Retinal pigment epithelial cell (primary cell): ENCODE data around the gene MBTD1.
"Not testable (repeated sequence)": the region's sequence is repeated elsewhere in the genome, so short reads cannot be mapped to it uniquely, and the experiment has no call there.

Experiments used
- DNase-seq: peaks from one replicate; pipeline ENCODE4 v3.0.0-alpha.2; 2010; ENCODE audit warnings: low read depth
- H3K4me3 ChIP-seq: 2 replicates; pipeline ENCODE4 v1.5.1; 2011; ENCODE audit warnings: mild to moderate bottlenecking, low read length, control low read depth, moderate library complexity
- CTCF ChIP-seq: conservative IDR thresholded peaks from 2 replicates; pipeline ENCODE4 v1.5.1; 2011; ENCODE audit warnings: low read depth, low read length, control low read depth, inconsistent platforms

The MBTD1 gene

GRCh38 chr17:51231999-51232398 lies 27.9 kb downstream of the MBTD1 start:
- DNase-seq = no peak
- TF ChIP-seq CTCF = no peak
- H3K4me3 ChIP-seq = no peak overlapping the region

GRCh38 chr17:51230306-51230705 lies 29.5 kb downstream of the MBTD1 start:
- no peak for TF ChIP-seq CTCF
- no peak overlapping the region for H3K4me3 ChIP-seq
- no peak for DNase-seq

DNA sequence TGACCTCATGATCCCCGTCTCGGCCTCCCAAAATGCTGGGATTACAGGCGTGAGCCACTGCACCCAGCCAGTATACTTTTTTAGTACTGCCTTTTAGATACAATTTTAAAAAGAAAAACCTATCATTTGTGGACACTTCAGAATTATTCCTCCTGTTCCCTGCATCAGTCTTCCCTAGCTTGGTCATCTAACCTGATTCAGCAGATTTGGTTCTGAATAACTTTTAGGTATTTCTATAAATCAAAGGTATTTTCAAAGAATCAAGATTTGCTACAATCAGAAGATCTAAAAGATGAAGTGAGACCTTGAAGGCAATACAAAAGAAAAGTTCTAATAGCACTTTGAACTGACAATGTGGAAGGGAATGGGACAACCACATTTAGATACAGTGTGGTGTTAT lies 30.0 kb downstream of the MBTD1 start:
- no peak for TF ChIP-seq CTCF

DNA sequence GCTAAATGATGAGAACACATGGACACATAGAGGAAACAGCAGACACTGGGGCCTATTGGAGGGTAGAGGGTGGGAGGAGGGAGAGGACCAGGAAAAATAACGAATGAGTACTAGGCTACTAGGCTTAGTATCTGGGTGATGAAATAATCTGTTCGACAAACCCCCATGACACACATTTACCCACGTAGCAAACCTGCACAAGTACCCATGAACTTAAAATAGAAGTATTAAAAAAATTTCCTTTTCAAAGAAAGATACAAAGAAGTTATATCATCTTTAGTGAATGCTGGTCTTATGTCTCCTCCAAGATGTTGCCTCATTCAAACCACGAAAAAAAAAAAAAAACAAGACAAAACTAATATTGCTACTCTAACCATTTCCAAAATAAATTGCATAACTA lies 31.7 kb downstream of the MBTD1 start:
- H3K4me3 ChIP-seq = no peak overlapping the region
- no peak for TF ChIP-seq CTCF
- no peak for DNase-seq

More for the DNA sequence above, 30.0 kb downstream of the MBTD1 start:
- no peak for DNase-seq
- H3K4me3 ChIP-seq = no peak overlapping the region

- not testable (repeated sequence) for H3K4me3 ChIP-seq, DNase-seq
Observed at GRCh38 chr17:51225523-51225922, 34.3 kb downstream of the MBTD1 start.

GRCh38 chr17:51224402-51225262 lies 35.2 kb downstream of the MBTD1 start:
- no peak overlapping the region for H3K4me3 ChIP-seq
- no peak for DNase-seq
- TF ChIP-seq CTCF = no peak

GRCh38 chr17:51221322-51221721 lies 38.5 kb downstream of the MBTD1 start:
- DNase-seq = no peak
- no peak for TF ChIP-seq CTCF
- H3K4me3 ChIP-seq = no peak overlapping the region
